Activated CD8-positive, alpha-beta memory T cell treated with anti-CD3 and anti-CD28 coated beads, Interleukin-2, amount 50 U/mL, for 24 hours (primary cell): ENCODE results near the gene MMP15.
"Not testable (repeated sequence)": the region's sequence is repeated elsewhere in the genome, so short reads cannot be mapped to it uniquely, and the experiment has no call there.

Source experiments
- DNase-seq: peaks from one replicate; pipeline ENCODE4 v3.0.0-alpha.2; 2020; ENCODE audit errors: extremely low read depth

MMP15 gene

GRCh38 chr16:58086381-58087208 is 61.0 kb downstream of the MMP15 start:
- no peak for DNase-seq

DNA sequence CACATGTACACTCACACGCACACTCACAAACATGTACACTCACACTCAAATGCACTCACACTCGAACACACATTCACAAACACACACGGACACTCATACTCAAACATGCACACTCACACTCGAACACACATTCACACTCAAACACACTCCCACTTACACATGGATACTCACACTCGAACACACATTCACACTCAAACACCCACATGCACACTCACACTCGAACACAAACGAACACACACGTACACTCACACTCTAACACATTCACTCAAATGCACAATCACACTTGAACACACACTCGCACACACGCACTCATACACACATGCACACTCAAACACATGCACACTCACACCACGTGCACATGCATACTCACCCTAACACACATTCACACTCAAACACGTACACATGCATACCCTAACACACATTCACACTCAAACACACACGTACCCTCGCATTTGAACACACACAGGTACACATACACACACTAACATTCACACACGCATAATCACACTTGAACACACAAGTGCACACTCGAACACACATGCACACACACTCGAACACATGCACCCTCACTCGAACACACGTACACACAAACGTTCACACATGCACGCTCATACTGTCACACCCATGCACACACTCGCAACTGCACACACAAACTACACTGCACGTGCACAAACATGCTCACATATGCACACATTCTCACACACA is 61.8 kb downstream of the MMP15 start:
- no peak for DNase-seq

- no peak for DNase-seq
These were observed 62.5 kb downstream of the MMP15 start for GRCh38 chr16:58088091-58088490.

DNA sequence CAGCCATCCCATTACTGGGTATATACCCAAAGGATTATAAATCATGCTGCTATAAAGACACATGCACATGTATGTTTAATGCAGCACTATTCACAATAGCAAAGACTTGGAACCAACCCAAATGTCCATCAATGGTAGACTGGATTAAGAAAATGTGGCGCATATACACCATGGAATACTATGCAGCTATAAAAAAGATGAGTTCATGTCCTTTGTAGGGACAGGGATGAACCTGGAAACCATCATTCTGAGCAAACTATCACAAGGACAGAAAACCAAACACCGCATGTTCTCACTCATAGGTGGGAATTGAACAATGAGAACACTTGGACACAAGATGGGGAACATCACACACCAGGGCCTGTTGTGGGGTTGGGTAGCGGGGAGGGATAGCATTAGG is 64.8 kb downstream of the MMP15 start:
- not testable (repeated sequence) for DNase-seq

DNA sequence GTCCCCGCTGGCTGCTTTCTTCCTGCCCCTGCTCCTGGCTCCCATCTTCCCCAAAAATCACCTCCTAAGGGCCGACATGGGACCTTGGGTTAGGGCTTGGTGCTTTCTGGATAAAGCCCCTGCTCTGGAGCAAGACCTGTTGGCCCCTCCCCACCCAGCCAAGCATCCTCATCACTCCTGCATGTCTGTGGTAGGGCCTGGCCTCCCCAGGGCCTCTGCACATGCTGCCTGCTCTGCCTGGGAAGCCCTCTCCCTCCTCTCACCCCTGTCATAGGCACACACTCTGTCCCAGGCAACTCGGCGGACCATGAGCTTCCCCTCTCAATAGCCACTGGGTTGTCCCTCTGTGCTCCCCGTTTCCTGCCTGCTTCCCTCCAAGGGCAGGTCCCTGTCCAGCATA is 68.5 kb downstream of the MMP15 start:
- no peak for DNase-seq

GRCh38 chr16:58094791-58095574 is 69.4 kb downstream of the MMP15 start:
- no peak for DNase-seq

DNA sequence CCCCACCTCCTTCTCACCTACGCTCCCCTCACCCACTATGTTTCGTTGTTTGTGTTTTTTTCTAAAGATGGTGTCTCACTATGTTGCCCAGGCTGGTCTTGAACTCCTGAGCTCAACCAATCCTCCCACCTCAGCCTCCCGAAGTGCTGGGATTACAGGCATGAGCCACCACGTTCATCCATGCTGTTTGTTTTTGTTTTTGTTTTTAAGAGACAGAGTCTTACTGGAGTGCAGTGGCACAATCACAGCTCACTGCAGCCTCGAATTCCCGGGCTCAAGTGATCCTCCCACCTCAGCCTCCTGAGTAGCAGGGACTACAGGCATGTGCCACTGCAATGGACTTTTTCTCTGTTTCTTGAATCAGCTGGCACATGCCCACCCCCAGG is 70.0 kb downstream of the MMP15 start:
- DNase-seq, result not testable (repeated sequence)

DNA sequence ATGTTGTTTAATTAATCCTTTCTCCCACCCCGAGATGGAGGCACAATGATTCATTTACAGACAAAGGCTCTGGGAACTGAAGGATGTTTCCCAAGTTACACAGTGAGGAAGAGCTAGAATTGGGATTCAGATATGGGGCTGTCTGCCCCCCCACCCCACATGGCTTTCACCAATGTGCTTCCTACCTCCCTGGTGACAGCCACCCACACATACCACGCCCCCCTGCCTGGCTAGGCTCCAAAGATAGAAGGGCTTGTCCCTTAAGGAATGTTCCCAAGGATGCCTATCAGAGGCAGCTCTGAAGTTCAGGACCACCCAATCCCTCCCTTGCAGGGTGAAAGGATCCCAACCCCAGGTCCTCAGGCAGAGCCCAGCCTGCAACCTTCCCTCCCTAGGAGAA is 70.7 kb downstream of the MMP15 start:
- no peak for DNase-seq
